Hematopoietic multipotent progenitor cell treated with erythropoietin and hydrocortisone succinate and interleukin-3 and kit ligand, for 17 days (in vitro differentiated cells): Measurements from ENCODE around the gene FRMD8.
"Not testable (repeated sequence)": the region's sequence is repeated elsewhere in the genome, so short reads cannot be mapped to it uniquely, and the experiment has no call there.

ENCODE experiments used
- DNase-seq: peaks from one replicate; pipeline ENCODE4 v3.0.0-alpha.2; 2015; ENCODE audit warnings: low spot score

Gene FRMD8

DNA sequence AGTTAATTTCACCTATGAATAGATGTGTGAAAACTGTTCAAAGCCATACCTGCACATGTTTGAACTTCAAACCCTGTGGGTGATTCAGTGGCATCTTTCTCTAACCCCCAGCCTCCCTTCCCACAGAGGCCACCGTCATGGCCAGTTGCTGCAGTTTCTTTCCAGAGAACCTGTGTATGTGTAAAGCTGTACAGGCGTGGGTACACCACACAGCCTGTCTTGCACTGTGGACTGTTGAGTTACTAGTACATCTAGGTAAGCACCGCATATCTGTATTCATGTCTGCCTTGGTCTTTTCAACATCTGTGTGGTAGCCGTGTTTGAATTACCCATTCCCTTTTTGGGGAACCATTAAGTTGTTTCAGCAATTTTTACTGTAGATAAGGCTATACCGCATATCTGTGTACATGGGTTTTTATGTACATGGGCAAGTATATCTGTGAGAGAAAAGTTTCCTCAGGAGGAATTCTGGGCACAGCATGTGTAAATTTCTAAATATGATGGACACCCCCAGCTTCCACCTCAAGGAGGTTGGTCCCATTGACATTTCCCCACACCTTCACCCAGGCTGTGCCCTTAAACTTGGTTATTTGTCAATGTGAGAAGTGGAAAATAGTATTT lies 50.1 kb downstream of the FRMD8 start:
- DNase-seq = peak; percentile 63

GRCh38 chr11:65437436-65438227 lies 51.2 kb downstream of the FRMD8 start:
- peak; percentile 48 for DNase-seq

- peak; percentile 53 for DNase-seq
These were observed 52.1 kb downstream of the FRMD8 start for GRCh38 chr11:65438257-65439151.

DNA sequence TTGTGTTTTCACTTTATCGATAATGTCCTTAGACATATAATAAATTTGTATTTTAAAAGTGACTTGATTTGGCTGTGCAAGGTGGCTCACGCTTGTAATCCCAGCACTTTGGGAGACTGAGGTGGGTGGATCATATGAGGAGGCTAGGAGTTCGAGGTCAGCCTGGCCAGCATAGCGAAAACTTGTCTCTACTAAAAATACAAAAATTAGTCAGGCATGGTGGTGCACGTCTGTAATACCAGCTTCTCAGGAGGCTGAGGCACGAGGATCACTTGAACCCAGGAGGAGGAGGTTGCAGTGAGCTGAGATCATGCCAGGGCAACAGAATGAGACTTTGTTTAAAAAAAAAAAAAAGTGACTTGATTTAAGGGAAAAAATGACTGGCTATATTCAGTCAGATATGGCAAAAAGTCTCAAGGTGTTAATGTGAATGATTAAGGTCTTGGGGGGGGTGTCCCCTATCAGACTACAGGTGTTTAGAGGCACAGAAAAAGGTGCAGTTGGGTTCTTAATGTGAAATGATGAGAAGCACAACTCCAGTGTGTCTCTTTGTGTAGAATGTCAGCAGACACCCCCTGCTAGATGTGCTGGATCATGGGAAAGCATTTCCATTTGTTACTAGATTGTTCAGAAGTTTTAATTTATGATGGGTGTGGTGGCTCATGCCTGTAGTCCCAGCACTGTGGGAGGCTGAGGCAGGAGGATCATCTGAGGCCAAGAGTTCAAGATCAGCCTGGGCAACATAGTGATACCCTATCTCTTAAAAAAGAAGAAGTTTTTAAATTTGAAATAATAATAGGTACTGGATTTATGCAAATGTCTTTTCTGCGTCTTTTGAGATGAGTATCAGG lies 53.1 kb downstream of the FRMD8 start:
- peak; percentile 54 for DNase-seq

- DNase-seq = peak; percentile 54
These were observed 54.5 kb downstream of the FRMD8 start for GRCh38 chr11:65440831-65441499.

DNA sequence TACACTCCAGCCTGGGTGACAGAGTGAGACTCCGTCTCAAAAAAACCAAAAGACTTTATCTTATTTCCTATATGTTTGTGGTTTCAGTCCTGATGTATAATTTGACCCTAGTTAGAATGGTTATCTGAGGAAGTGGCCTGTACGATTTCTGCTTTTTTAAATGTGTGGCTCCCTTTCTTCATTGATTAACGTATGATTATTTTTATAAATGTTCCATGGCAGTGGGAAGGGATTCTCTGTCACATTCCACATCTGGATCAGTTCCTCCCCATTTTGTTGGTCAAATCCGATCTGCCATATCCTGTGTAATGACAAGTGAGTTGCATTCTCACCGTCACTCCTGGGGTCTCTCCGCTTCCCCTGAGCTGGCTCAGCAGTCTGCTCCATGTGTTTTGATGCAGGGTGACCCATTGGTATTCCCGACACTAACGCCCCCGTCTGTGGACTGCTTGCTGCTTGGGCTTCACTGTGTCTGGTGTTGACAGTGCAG lies 56.5 kb downstream of the FRMD8 start:
- DNase-seq = peak; percentile 58

DNA sequence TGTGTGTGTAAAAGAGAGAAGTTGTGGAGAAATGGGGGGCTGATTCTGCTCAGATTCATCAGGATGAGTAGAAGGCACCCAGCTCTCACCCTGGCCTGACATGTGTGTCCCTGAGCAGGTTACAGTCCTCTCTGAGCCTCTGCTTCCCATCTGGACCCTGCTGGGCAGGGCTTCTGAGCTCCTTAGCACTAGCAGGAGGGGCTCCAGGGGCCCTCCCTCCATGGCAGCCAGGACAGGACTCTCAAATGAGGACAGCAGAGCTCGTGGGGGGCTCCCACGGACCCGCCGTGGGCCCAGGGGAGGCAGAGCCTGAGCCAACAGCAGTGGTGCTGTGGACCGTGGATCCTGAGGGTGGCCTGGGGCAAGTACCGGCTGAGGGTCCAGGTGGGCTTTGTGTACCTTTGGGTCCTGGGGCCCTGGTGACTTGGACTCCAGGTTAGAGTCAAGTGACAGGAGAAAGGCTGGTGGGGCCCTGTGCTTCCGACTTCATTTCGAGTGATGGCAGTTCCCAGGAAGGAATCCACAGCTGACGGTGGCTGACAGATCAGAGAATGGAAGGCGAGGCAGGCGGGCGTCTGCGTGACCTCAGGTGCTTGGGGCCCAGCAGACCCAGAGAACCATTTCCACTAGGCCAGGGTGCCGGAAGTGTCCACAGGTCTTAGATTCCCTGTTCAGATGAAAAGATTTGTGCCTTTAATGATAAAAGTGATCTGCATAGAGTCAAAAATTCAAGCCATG lies 58.0 kb downstream of the FRMD8 start:
- peak; percentile 60 for DNase-seq

DNA sequence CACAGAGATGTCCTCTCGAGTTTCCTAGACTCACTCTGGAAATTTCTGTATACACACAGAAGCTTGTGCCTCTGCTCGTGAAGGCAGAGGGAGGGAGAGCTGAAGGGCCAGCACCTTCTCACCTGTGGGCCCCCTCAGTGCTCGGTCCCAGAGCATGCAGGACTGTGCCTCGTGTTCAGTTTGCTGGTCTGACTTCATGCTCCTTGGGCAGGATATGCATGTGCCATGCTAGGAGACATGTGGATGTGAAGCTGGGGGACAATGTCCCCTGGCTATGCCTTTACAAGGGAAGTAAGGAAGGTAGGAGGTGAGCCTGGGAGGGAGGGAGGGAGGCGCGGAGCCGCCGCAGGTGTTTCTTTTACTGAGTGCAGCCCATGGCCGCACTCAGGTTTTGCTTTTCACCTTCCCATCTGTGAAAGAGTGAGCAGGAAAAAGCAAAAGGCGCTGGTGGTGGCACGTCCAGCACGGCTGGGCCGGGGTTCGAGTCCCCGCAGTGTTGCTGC lies 58.7 kb downstream of the FRMD8 start:
- no peak for DNase-seq

DNA sequence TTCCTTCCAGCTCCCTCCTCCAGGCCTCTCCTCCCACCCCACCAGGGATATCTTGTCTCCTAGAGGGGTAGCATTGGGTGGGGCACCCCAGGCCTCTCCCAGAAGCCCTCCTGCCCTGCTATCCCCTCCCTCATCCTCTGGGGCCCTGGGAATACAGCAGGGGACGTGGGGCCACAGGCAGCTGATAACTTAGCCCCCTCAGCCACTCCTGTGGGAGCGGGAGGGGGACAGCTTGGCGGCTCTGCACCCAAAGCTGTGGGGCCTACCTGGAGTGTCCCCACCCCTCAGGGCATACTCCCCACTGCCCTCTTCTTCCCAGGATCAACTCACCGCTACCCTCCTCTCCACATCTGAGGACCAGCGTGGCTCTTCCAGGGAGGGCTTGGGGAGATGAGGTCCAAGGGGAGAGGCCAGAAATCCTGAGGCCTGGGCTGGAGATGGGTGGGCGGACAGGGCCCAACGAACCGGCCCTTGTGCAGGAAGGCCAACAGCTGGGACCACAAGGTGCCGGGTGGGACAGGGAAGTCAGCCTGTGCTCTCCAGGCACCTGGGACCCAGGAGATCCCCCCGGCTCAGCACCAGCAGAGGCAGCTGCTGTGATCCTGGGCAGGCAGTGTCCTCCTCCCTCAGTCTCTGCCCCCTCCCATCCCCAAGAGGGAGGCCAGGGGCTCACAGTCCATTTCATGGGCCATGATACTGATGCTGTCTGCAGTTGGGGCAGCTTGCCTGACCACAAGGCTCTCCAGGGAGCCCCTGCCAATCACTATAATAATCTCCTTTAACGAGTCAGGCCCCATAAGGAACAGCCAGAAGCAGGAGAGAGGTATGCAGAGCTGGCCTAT lies 59.4 kb downstream of the FRMD8 start:
- peak; percentile 59 for DNase-seq

GRCh38 chr11:65446446-65447277 lies 60.2 kb downstream of the FRMD8 start:
- peak; percentile 63 for DNase-seq

DNA sequence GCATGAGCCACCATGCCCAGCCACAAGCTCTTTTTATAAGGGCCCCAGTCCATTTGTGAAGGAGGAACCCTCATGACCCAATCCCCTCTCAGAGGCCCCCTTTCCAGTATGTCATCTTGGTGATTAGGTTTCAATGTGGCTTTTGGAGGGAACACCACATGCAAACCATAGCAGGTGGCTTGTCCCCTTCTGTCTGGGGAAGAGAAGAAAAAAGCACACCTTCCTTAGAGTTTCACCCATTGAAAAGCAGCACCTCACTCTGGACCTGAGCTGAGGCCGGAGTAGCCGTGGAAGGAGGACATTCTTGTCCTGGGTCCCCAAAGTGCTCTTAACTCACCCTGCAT lies 61.6 kb downstream of the FRMD8 start:
- no peak for DNase-seq

DNA sequence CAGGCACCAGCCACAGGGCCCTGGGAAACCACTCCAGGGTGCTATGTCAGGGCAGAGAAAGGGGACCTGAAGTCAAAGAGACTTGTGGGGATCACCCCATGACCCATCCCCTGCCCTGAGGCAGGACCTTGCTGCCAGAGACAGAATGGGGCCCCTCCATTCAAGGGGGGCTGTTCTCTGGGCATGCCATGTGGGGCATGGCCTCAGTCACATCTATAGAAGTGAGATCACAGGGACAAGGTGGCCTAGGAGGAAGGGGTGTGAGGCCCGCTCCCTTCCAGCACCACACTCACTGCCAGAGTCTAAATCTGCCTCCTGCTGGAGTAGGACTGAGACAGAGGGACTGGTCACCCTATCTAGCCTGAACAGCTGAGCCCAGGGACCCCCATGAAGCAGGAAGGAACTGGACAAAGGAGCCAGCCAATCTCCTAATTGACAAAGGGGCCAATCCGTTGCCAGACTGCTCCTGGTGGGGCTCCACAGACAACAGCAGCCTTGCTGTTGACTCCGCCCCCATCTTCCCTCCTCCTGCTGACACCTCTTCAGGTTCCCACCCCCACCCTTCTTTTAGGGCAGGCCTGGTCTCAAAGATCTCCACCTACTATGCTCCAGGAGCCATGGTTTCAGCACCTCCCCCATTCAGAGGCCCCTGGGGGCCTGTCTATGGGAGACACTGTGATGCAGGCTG lies 62.1 kb downstream of the FRMD8 start:
- peak; percentile 55 for DNase-seq

- DNase-seq = not testable (repeated sequence)
These were observed 64.9 kb downstream of the FRMD8 start for GRCh38 chr11:65451301-65451700.

- DNase-seq = not testable (repeated sequence)
These were observed 65.8 kb downstream of the FRMD8 start for GRCh38 chr11:65452259-65452658.

- peak; percentile 18 for DNase-seq
These were observed 66.5 kb downstream of the FRMD8 start for GRCh38 chr11:65452806-65453490.

DNA sequence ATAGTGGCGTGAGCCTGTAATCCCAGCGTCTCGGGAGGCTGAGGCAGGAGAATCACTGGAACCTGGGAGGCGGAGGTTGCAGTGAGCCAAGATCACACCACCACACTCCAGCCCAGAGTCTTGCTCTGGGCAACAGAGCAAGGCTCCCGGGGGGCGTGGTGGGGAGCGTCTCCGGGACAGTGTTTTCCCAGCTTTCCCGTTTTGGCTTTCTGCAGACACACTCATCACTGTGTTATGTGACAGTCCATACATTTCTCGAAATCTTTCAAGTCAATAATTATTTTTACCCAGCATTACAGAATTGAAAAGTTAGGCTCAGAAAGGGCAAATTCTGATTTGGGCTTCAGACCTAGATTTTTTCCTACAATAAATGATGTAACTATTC lies 67.9 kb downstream of the FRMD8 start:
- no peak for DNase-seq
